Transverse colon (tissue), 4 donors: ENCODE results near the gene MED15.

Experiments used
- EP300 ChIP-seq: sonication (generic); formaldehyde crosslinking; IDR thresholded peaks from one replicate; pipeline ENCODE4 v1.6.1; 2017; ENCODE audit warnings: antibody characterized with exemption, low read depth
- POLR2AphosphoS5 ChIP-seq, 3 donors: sonication (generic); formaldehyde crosslinking; IDR thresholded peaks; one replicate each; pipeline ENCODE4 v1.6.1; 2016; ENCODE audit warnings: antibody characterized with exemption in 3 of 3
- TF ChIP-seq, protein P1 (sequence below), 5 experiments: fragments of 200-600 bp in 3 of 5; fragments of 450-650 bp in 2 of 5; sonication (generic) in 3 of 5; IDR thresholded peaks; 1 replicate in 2 of 5; 2 replicates in 3 of 5; pipeline ENCODE4 v1.5.1; 2016 to 2017; ENCODE audit warnings: antibody characterized with exemption in 5 of 5, inconsistent platforms in 3 of 5, mild to moderate bottlenecking in 2 of 5, moderate library complexity in 1 of 5

DNA sequence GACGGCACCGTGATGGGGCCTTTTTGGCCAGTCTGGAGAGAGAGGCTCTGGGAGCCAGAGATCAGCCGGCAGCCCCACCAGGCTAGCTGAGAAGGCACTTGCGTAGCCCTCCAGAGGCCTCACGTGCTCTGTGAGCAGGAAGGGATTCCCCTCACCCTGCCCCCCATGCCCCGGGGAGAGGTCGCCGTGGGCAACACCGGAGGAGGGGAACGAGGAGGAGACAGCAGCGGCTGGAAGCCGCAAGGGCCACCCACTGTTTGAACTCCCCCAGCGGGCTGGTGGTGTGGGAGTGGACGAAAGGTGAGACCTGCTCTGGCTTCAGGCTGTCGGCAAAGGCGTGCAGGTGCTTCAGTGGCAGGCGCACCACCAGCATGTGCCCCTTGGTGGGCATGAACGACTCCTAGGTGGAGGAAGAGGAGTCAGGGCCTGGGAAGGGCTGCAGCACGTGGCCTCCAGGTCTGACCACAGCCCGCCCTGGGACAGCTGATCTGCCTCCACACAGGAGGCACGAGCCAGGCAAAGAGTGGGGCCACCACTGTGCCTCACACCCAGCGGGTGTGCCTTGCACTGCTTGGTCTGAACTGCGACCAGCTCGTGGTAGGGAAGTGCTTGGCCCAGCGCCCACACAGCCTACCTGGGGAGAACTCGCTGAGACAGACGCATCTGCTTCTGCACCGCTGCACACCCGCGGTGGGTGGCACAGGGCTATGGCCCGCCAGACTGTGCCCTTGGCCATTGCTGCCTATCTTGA is 99.9 kb downstream of the MED15 start:
- TF ChIP-seq EP300 (no peak), POLR2AphosphoS5 (IDR thresholded peaks at IDR 0.05) (no peak)
- TF ChIP-seq, protein P1, sequence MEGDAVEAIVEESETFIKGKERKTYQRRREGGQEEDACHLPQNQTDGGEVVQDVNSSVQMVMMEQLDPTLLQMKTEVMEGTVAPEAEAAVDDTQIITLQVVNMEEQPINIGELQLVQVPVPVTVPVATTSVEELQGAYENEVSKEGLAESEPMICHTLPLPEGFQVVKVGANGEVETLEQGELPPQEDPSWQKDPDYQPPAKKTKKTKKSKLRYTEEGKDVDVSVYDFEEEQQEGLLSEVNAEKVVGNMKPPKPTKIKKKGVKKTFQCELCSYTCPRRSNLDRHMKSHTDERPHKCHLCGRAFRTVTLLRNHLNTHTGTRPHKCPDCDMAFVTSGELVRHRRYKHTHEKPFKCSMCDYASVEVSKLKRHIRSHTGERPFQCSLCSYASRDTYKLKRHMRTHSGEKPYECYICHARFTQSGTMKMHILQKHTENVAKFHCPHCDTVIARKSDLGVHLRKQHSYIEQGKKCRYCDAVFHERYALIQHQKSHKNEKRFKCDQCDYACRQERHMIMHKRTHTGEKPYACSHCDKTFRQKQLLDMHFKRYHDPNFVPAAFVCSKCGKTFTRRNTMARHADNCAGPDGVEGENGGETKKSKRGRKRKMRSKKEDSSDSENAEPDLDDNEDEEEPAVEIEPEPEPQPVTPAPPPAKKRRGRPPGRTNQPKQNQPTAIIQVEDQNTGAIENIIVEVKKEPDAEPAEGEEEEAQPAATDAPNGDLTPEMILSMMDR (IDR thresholded peaks at IDR 0.05) = no peak
